DOHH2 (cell line): ENCODE results near the gene PPIA.
A peak's percentile ranks its signal among the peaks of the same experiment; 100 is the strongest.

ENCODE experiments used
- EZH2phosphoT487 ChIP-seq: fragments of 200-600 bp; sonication (generic); IDR thresholded peaks from 2 replicates; pipeline ENCODE4 v1.6.1; 2017; ENCODE audit warnings: borderline replicate concordance, mild to moderate bottlenecking, antibody characterized with exemption, low read length, moderate library complexity, mixed read lengths
- TF ChIP-seq, protein P1 (sequence below): fragments of 200-600 bp; sonication (generic); IDR thresholded peaks from one replicate; pipeline ENCODE4 v1.5.1; 2014; ENCODE audit warnings: antibody characterized with exemption, mild to moderate bottlenecking, low read depth, low read length; ENCODE audit not compliant: poor library complexity, severe bottlenecking

GRCh38 chr7:44797329-44798258, 1.1 kb downstream of the PPIA start:
- TF ChIP-seq, protein P1, sequence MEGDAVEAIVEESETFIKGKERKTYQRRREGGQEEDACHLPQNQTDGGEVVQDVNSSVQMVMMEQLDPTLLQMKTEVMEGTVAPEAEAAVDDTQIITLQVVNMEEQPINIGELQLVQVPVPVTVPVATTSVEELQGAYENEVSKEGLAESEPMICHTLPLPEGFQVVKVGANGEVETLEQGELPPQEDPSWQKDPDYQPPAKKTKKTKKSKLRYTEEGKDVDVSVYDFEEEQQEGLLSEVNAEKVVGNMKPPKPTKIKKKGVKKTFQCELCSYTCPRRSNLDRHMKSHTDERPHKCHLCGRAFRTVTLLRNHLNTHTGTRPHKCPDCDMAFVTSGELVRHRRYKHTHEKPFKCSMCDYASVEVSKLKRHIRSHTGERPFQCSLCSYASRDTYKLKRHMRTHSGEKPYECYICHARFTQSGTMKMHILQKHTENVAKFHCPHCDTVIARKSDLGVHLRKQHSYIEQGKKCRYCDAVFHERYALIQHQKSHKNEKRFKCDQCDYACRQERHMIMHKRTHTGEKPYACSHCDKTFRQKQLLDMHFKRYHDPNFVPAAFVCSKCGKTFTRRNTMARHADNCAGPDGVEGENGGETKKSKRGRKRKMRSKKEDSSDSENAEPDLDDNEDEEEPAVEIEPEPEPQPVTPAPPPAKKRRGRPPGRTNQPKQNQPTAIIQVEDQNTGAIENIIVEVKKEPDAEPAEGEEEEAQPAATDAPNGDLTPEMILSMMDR, result peak; percentile 90
- TF ChIP-seq EZH2phosphoT487, result no peak
